ENCODE measurements around the gene GPR78. TPM values are rescaled to one million over a fixed set of nuclear protein-coding genes. Genes with fewer than 3 reads are reported as not detected.

GPR78 gene
- total RNA-seq, 1 experiment from 2014 or later, result 5.7 TPM

DNA sequence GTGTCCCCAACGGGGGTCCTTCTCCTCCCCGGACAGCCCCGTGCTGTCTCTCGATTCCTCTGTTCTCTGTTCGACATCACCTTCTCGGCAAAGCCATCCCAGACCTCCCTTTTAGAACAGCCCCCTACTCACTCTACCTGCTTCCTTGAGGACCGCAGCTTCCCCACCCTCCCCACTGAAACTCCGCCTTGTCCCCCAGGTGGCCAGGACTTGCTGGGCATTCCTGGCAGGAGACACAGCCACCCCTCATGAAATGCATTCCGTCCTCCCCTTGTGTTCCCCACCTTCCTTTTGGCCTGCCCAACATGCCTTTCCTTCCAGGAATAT is 34.8 kb upstream of the GPR78 start:
- H3K4me3 Mint-ChIP-seq, result no peak overlapping the region
- TF ChIP-seq CREM (CRISPR knock-in tag; IDR thresholded peaks at IDR 0.05) (no peak), SMAD3 (CRISPR knock-in tag; IDR thresholded peaks at IDR 0.05; ENCODE audit: borderline replicate concordance) (no peak), GABPB1 (CRISPR knock-in tag; IDR thresholded peaks at IDR 0.05) (no peak), ELF4 (CRISPR knock-in tag; IDR thresholded peaks at IDR 0.05; ENCODE audit: low read depth) (no peak), NFATC4 (CRISPR knock-in tag; IDR thresholded peaks at IDR 0.05) (no peak), ZNF263 (CRISPR knock-in tag; IDR thresholded peaks at IDR 0.05; ENCODE audit: low read depth) (no peak), CREB1 (CRISPR knock-in tag; IDR thresholded peaks at IDR 0.05) (no peak), ZNF121 (CRISPR knock-in tag; IDR thresholded peaks at IDR 0.05) (no peak), ZNF396 (CRISPR knock-in tag; IDR thresholded peaks at IDR 0.05; ENCODE audit: borderline replicate concordance) (no peak), GTF2I (CRISPR knock-in tag; conservative IDR thresholded peaks at IDR 0.05) (no peak), FOXK1 (CRISPR knock-in tag; IDR thresholded peaks at IDR 0.05) (no peak), ETV6 (CRISPR knock-in tag; IDR thresholded peaks at IDR 0.05) (no peak)
- TF ChIP-seq, protein P1, sequence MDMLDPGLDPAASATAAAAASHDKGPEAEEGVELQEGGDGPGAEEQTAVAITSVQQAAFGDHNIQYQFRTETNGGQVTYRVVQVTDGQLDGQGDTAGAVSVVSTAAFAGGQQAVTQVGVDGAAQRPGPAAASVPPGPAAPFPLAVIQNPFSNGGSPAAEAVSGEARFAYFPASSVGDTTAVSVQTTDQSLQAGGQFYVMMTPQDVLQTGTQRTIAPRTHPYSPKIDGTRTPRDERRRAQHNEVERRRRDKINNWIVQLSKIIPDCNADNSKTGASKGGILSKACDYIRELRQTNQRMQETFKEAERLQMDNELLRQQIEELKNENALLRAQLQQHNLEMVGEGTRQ (CRISPR knock-in tag; IDR thresholded peaks at IDR 0.05), result no peak
- TF ChIP-seq, protein P2, sequence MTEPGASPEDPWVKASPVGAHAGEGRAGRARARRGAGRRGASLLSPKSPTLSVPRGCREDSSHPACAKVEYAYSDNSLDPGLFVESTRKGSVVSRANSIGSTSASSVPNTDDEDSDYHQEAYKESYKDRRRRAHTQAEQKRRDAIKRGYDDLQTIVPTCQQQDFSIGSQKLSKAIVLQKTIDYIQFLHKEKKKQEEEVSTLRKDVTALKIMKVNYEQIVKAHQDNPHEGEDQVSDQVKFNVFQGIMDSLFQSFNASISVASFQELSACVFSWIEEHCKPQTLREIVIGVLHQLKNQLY (CRISPR knock-in tag; IDR thresholded peaks at IDR 0.05), result no peak
- TF ChIP-seq, protein P3, sequence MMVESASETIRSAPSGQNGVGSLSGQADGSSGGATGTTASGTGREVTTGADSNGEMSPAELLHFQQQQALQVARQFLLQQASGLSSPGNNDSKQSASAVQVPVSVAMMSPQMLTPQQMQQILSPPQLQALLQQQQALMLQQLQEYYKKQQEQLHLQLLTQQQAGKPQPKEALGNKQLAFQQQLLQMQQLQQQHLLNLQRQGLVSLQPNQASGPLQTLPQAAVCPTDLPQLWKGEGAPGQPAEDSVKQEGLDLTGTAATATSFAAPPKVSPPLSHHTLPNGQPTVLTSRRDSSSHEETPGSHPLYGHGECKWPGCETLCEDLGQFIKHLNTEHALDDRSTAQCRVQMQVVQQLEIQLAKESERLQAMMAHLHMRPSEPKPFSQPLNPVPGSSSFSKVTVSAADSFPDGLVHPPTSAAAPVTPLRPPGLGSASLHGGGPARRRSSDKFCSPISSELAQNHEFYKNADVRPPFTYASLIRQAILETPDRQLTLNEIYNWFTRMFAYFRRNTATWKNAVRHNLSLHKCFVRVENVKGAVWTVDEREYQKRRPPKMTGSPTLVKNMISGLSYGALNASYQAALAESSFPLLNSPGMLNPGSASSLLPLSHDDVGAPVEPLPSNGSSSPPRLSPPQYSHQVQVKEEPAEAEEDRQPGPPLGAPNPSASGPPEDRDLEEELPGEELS (CRISPR knock-in tag; IDR thresholded peaks at IDR 0.05), result no peak
- TF ChIP-seq, protein P4, sequence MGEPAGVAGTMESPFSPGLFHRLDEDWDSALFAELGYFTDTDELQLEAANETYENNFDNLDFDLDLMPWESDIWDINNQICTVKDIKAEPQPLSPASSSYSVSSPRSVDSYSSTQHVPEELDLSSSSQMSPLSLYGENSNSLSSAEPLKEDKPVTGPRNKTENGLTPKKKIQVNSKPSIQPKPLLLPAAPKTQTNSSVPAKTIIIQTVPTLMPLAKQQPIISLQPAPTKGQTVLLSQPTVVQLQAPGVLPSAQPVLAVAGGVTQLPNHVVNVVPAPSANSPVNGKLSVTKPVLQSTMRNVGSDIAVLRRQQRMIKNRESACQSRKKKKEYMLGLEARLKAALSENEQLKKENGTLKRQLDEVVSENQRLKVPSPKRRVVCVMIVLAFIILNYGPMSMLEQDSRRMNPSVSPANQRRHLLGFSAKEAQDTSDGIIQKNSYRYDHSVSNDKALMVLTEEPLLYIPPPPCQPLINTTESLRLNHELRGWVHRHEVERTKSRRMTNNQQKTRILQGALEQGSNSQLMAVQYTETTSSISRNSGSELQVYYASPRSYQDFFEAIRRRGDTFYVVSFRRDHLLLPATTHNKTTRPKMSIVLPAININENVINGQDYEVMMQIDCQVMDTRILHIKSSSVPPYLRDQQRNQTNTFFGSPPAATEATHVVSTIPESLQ (CRISPR knock-in tag; IDR thresholded peaks at IDR 0.05), result no peak
- TF ChIP-seq, protein P5, sequence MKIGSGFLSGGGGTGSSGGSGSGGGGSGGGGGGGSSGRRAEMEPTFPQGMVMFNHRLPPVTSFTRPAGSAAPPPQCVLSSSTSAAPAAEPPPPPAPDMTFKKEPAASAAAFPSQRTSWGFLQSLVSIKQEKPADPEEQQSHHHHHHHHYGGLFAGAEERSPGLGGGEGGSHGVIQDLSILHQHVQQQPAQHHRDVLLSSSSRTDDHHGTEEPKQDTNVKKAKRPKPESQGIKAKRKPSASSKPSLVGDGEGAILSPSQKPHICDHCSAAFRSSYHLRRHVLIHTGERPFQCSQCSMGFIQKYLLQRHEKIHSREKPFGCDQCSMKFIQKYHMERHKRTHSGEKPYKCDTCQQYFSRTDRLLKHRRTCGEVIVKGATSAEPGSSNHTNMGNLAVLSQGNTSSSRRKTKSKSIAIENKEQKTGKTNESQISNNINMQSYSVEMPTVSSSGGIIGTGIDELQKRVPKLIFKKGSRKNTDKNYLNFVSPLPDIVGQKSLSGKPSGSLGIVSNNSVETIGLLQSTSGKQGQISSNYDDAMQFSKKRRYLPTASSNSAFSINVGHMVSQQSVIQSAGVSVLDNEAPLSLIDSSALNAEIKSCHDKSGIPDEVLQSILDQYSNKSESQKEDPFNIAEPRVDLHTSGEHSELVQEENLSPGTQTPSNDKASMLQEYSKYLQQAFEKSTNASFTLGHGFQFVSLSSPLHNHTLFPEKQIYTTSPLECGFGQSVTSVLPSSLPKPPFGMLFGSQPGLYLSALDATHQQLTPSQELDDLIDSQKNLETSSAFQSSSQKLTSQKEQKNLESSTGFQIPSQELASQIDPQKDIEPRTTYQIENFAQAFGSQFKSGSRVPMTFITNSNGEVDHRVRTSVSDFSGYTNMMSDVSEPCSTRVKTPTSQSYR (CRISPR knock-in tag; IDR thresholded peaks at IDR 0.05), result no peak
- TF ChIP-seq, protein P6, sequence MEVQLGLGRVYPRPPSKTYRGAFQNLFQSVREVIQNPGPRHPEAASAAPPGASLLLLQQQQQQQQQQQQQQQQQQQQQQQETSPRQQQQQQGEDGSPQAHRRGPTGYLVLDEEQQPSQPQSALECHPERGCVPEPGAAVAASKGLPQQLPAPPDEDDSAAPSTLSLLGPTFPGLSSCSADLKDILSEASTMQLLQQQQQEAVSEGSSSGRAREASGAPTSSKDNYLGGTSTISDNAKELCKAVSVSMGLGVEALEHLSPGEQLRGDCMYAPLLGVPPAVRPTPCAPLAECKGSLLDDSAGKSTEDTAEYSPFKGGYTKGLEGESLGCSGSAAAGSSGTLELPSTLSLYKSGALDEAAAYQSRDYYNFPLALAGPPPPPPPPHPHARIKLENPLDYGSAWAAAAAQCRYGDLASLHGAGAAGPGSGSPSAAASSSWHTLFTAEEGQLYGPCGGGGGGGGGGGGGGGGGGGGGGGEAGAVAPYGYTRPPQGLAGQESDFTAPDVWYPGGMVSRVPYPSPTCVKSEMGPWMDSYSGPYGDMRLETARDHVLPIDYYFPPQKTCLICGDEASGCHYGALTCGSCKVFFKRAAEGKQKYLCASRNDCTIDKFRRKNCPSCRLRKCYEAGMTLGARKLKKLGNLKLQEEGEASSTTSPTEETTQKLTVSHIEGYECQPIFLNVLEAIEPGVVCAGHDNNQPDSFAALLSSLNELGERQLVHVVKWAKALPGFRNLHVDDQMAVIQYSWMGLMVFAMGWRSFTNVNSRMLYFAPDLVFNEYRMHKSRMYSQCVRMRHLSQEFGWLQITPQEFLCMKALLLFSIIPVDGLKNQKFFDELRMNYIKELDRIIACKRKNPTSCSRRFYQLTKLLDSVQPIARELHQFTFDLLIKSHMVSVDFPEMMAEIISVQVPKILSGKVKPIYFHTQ (CRISPR knock-in tag; IDR thresholded peaks at IDR 0.05), result no peak
- no peaks in the 10 kb centered on the region for H3K36me3 Mint-ChIP-seq
- DNase-seq (ENCODE audit: low spot score), result no peak
- no peaks in the 10 kb centered on the region for H3K9me3 Mint-ChIP-seq
- H3K4me1 Mint-ChIP-seq, result peaks cover 18% of the 10 kb centered on the region
- ATAC-seq, result no peak
- peaks cover 3% of the 10 kb centered on the region; the same call in 1 of the 2 replicates for H3K27me3 Mint-ChIP-seq (ENCODE audit: low read depth)
- ChIA-PET POLR2A (no interaction called here), CTCF (interaction anchor here (1.1 to 1.3 kb wide), 2 partner anchors 62 to 135 kb away, joined by 3 to 4 read pairs; no protein-coding TSS in a partner anchor)
- H3K27ac Mint-ChIP-seq, result no peak overlapping the region
